ENCODE data around the gene PIK3C2G. TPM values are rescaled to one million over a fixed set of nuclear protein-coding genes. Genes with fewer than 3 reads are reported as not detected.
"Not testable (repeated sequence)": the region's sequence is repeated elsewhere in the genome, so short reads cannot be mapped to it uniquely, and the experiment has no call there.

Gene PIK3C2G
- not detected for total RNA-seq

- DNase-seq (ENCODE audit: low spot score in 2 of 2) (no peak), ATAC-seq (no peak)
- Mint-ChIP-seq H3K36me3 (no peaks in the 10 kb centered on the region), H3K9me3 (peaks cover 8 to 20% of the 10 kb centered on the region in 2 donors), H3K27ac (no peak within 1 kb of the TSS)
Observed at GRCh38 chr12:18261273-18261672, at the start of gene PIK3C2G. Gene PIK3C2G, plus strand, starts transcription at chr12:18261518. Its CDS starts 20,564 bp downstream, at chr12:18282082.

DNA sequence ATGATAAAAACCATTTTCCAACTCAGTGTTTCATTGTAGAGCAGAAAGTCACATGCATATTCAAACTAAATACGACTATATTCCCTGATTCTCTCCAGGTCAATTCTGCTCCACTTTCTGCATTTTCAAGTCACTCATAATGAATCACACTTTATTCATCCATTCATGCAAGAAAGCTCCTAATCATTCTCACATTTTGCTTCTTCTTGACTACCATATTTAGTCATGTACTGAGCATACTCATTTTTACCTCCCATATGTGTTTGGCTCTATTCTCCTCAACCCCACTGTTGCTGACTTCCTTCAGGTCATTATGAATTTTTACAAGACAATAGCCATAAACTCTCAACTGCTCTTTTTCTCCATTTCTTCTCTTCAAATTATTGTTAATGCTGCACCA, 43.4 kb upstream of the PIK3C2G start:
- H3K27ac Mint-ChIP-seq = no peak overlapping the region
- no peak for ATAC-seq
- no peak for DNase-seq (ENCODE audit: low spot score in 2 of 2)
- H3K9me3 Mint-ChIP-seq = peaks cover 3 to 19% of the 10 kb centered on the region in 2 donors
- H3K36me3 Mint-ChIP-seq = no peaks in the 10 kb centered on the region

DNA sequence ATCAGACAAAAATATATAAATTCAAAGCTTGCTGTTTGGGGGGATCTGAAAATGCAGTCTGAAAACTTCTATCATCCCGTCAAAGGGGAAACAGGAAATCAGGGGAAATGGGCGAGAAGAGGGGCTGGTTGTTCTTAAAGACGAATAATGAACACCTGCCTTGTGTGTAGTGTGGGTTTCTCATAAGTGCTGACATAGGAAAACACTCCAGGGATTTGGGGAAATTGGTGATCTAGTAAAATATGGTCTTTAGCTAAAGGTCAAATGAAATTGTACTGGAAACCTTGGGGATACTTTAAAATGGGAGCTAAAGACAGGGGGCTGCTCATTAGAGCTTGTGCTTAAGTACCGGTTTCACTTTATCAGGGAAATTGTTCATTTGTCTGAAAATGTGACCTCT, 39.6 kb upstream of the PIK3C2G start:
- DNase-seq (ENCODE audit: low spot score in 2 of 2) (no peak), ATAC-seq (no peak)
- H3K36me3 Mint-ChIP-seq = no peaks in the 10 kb centered on the region
- peaks cover 0 to 14% of the 10 kb centered on the region in 2 donors for H3K9me3 Mint-ChIP-seq
- no peak overlapping the region for H3K27ac Mint-ChIP-seq

GRCh38 chr12:18222699-18223098, 38.6 kb upstream of the PIK3C2G start:
- Mint-ChIP-seq H3K27ac (no peak overlapping the region), H3K36me3 (no peaks in the 10 kb centered on the region), H3K9me3 (peaks cover 0 to 14% of the 10 kb centered on the region in 2 donors)
- DNase-seq (ENCODE audit: low spot score in 2 of 2) (no peak), ATAC-seq (no peak)

DNA sequence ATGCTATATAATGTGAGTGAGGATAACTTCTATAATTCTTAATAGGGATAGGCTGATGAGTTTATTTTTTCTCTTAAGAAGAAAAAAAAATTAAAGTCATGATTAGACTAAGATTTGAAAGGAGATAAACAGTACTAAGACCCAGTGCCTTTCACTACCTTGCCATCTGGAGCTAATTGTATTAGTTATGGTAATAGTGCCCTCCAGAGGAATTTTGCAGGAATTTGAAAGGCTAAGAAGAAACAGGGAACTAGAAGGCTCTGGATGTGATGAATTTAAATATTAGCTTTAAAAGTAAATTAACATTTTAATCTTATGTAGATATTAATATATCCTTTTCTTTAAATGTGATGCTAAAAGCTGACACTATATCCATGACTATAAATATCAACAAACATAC, 36.6 kb upstream of the PIK3C2G start:
- H3K9me3 Mint-ChIP-seq = peaks cover 0 to 5% of the 10 kb centered on the region in 2 donors
- no peak for ATAC-seq
- no peak for DNase-seq (ENCODE audit: low spot score in 2 of 2)
- no peaks in the 10 kb centered on the region for H3K36me3 Mint-ChIP-seq
- no peak overlapping the region for H3K27ac Mint-ChIP-seq

DNA sequence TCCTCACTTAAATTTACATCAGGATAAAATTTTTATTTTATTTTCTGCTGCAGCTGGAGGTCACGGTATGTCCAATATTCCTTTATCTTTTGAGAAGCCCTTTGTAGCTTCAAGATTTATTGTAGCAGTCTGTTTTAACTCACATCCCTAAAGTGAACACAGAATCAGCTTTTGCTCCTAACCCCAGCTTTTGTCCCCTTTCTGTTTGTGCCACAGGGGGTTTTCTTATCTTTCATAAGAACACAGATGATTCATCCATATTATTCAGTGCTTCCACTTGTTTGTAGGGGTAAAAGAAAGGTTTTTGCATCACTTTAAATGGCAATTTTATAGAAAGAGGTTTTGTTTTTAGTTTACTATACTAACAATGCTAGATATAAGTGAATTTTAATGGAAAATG, 21.8 kb upstream of the PIK3C2G start:
- Mint-ChIP-seq H3K27ac (no peak overlapping the region), H3K36me3 (peaks cover 0 to 8% of the 10 kb centered on the region in 2 donors), H3K9me3 (peaks cover 21 to 23% of the 10 kb centered on the region in 2 donors)
- ATAC-seq = no peak
- no peak for DNase-seq (ENCODE audit: low spot score in 2 of 2)

DNA sequence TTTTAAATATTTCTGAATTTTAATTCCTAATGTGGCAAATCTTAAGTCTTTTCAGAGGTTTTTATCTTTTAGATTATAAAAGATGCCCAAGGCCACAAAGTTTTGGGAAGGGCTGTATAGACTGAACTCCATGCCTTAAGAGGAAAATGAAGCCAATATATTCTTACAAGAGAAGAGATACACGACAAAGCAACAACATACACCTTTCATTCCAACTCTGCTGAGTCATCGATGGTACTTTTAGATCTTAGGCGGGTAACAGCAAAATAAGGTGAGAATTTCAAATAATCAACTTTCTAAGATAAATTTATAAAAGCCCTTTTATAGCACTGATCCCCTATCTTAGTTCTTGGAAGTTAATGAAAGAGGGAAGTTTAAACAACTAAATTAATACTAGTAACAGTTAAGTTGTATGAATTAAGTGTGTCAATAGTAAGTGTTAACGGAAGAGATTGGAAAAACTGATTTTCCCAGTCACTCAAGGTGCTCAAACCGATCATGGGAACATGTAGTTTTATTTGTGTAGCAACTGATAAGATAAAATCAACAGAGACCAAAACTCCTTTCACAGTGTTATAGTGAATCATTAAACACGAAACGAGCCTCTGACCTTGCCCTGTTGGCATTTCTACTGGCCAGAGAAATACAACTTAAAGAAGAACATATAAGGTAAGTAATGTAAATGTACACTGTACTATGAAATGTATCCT, 18.8 kb upstream of the PIK3C2G start:
- Mint-ChIP-seq H3K36me3 (peaks cover 0 to 4% of the 10 kb centered on the region in 2 donors), H3K27ac (no peak overlapping the region), H3K9me3 (peaks cover 5 to 6% of the 10 kb centered on the region in 2 donors)
- ATAC-seq (no peak), DNase-seq (ENCODE audit: low spot score in 2 of 2) (no peak)

GRCh38 chr12:18243238-18243637, 18.1 kb upstream of the PIK3C2G start:
- ATAC-seq (no peak), DNase-seq (ENCODE audit: low spot score in 2 of 2) (no peak)
- Mint-ChIP-seq H3K27ac (no peak overlapping the region), H3K36me3 (no peaks in the 10 kb centered on the region), H3K9me3 (peaks cover 3% of the 10 kb centered on the region in 2 donors)

GRCh38 chr12:18246066-18246465, 15.3 kb upstream of the PIK3C2G start:
- Mint-ChIP-seq H3K27ac (no peak overlapping the region), H3K9me3 (no peaks in the 10 kb centered on the region), H3K36me3 (no peaks in the 10 kb centered on the region)
- no peak for DNase-seq (ENCODE audit: low spot score in 2 of 2)
- no peak for ATAC-seq

DNA sequence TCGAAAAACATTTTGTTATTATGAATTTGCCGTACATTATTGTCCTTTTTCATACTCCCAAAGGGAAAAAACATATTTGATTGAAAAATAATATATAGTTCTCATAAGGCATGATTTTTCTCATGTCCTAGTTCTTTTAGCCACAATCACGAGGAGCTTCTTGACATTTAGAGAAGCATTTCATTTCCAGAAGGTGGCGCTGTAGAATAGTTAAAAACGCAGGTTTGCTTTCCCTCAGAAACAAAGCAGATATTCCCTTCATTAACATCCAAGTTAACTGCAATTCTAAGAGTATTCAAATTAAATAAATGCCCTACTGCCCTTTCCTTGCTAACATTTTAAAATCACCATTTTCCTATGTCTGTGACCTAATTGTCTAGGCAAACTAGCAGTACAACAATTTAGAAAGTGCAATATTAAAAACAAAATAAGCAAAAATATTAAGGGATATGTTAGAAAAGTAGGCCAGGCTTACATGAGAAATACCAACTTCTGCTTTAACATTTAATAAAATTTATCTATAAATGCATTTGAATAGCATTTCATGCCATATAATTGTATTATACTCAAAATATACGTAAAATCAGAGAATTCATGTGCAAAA, 10.9 kb upstream of the PIK3C2G start:
- Mint-ChIP-seq H3K36me3 (no peaks in the 10 kb centered on the region), H3K9me3 (peaks cover 0 to 1% of the 10 kb centered on the region in 2 donors), H3K27ac (no peak overlapping the region)
- ATAC-seq (no peak), DNase-seq (ENCODE audit: low spot score in 2 of 2) (no peak)

DNA sequence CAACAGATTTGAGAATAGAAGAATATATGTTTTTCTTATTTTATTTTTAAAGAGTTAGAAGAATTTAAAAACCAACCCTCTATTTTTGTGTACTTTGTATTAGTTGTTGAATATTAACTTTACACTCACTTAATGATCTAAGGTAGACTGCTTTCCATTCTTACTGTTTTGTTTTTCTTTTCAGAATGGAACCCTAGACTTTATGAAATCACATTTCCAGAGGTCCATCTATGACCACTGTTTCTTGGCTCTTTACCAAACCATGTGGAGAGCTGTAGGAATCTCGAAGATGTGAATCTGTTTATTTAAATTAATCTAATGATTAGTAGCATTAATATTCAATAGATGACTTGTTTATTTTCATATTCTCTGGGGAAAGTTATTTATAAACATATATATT, 7.2 kb upstream of the PIK3C2G start:
- ATAC-seq = no peak
- DNase-seq (ENCODE audit: low spot score in 2 of 2) = no peak
- no peak overlapping the region for H3K27ac Mint-ChIP-seq
- H3K36me3 Mint-ChIP-seq = no peaks in the 10 kb centered on the region
- H3K9me3 Mint-ChIP-seq = peaks cover 9 to 11% of the 10 kb centered on the region in 2 donors

DNA sequence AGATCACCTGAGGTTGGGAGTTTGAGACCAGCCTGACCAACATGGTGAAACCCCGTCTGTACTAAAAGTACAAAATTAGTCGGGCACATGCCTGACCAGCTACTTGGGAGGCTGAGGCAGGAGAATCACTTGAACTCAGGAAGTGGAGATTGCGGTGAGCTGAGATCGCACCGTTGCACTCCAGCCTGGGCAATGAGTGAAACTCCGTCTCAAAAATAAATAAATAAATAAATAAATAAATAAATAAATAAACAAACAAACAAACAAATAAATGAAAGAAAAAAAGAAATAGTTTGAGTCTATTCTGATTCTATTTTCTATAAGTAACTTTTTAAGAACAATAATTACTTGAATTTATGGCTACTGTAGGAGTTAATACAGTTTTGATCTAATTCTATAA, 6.3 kb upstream of the PIK3C2G start:
- not testable (repeated sequence) for DNase-seq (ENCODE audit: low spot score in 2 of 2); H3K36me3 Mint-ChIP-seq; ATAC-seq; H3K27ac Mint-ChIP-seq
- peaks cover 9 to 11% of the 10 kb centered on the region in 2 donors for H3K9me3 Mint-ChIP-seq

GRCh38 chr12:18257251-18257650, 4.1 kb upstream of the PIK3C2G start:
- peaks cover 11 to 15% of the 10 kb centered on the region in 2 donors for H3K9me3 Mint-ChIP-seq
- H3K27ac Mint-ChIP-seq = no peak overlapping the region
- H3K36me3 Mint-ChIP-seq = no peaks in the 10 kb centered on the region
- no peak for ATAC-seq
- DNase-seq (ENCODE audit: low spot score in 2 of 2) = no peak

- peaks cover 11 to 15% of the 10 kb centered on the region in 2 donors for H3K9me3 Mint-ChIP-seq
- DNase-seq (ENCODE audit: low spot score in 2 of 2) (no peak), ATAC-seq (no peak)
- H3K36me3 Mint-ChIP-seq = no peaks in the 10 kb centered on the region
- no peak overlapping the region for H3K27ac Mint-ChIP-seq
Observed at GRCh38 chr12:18258929-18259328, 2.4 kb upstream of the PIK3C2G start.

DNA sequence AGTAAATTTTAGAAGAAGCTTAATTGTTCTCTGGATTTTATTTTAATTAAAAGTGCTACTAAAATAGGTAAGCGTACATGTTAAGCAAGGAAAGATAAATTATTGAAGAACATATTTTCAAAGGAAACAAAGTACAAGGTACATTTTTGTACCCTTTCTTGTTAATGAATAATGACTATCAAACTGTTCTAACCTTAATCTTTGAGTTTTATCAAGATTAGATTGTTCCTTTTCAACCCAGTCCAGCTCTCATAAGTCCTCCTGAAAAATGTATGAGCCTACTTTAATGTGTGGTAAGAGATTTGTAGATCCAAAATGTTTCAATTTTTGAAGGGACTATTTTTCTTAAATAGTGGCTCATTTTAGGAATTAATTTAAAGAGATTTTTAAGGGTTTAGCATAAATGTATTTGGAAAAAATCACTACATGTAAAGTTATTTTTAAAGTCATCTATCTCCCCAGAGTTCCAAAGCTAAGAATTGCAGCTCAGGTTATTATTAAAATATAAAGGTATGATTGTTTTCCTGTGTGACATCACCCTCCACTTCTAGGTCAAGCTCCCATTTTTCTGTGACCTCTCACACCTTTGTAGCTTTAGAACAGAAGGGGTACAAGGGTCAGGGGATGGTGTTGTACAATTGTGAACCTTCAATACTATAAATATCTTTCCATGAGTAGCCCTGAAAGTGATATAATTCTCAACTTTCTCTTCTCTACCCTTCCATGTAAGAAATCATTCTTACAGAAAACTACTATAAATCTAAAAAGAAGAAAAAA, 1.2 kb upstream of the PIK3C2G start:
- no peaks in the 10 kb centered on the region for H3K36me3 Mint-ChIP-seq
- H3K27ac Mint-ChIP-seq = no peak overlapping the region
- H3K9me3 Mint-ChIP-seq = peaks cover 11 to 20% of the 10 kb centered on the region in 2 donors
- no peak for DNase-seq (ENCODE audit: low spot score in 2 of 2)
- no peak for ATAC-seq

- Mint-ChIP-seq H3K27ac (no peak overlapping the region), H3K36me3 (no peaks in the 10 kb centered on the region), H3K9me3 (peaks cover 5 to 16% of the 10 kb centered on the region in 2 donors)
- ATAC-seq (no peak), DNase-seq (ENCODE audit: low spot score in 2 of 2) (no peak)
Observed at GRCh38 chr12:18261906-18262305, 588 bp downstream of the PIK3C2G start.

DNA sequence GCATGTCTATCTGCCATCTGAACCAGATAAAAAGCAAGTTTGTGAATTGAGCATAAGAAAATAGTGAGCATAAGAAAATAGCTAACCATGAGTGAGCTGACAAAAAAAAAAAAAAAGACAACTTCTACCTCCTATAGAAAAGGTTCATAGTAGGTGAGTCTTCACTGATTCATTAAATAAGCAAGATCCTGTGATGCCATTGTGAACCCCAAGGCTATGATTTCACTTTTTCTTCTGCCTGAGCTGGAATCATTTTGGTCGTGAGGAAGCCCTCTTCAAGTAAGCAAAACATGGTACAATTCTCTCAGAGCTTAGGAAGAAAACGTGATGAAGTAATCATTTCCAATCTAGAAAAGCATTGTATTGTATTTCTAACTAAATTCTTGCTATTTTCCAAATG, 1.2 kb downstream of the PIK3C2G start:
- ATAC-seq (no peak), DNase-seq (ENCODE audit: low spot score in 2 of 2) (no peak)
- H3K9me3 Mint-ChIP-seq = peaks cover 0 to 12% of the 10 kb centered on the region in 2 donors
- H3K36me3 Mint-ChIP-seq = no peaks in the 10 kb centered on the region
- no peak overlapping the region for H3K27ac Mint-ChIP-seq
